ENCODE measurements around the gene MYO19. TPM values are rescaled to one million over a fixed set of nuclear protein-coding genes. Genes with fewer than 3 reads are reported as not detected.

Gene MYO19
- total and polyA plus RNA-seq, 2 of the 8 experiments (the other 6 are each of a cell fraction or from before 2014, with no cell fraction given) = 126 to 163 TPM

GRCh38 chr17:36576793-36577192 lies 42.1 kb upstream of the MYO19 start:
- H3K4me2 ChIP-seq (ENCODE audit: insufficient read depth in 1 of 2, low read depth in 2 of 2, low read length in 2 of 2) = no peak overlapping the region
- no peak overlapping the region for H2BK12ac ChIP-seq (ENCODE audit: low read depth, low read length)
- H3K14ac ChIP-seq (ENCODE audit: insufficient read length) = no peak overlapping the region
- no peaks in the 10 kb centered on the region for H3K4me1 ChIP-seq (replicated peaks in 1 of 4; ENCODE audit: control insufficient read depth in 3 of 4, insufficient read depth in 4 of 4, low read length in 3 of 4)
- H3K27me3 ChIP-seq (replicated peaks in 1 of 4; ENCODE audit: control insufficient read depth in 3 of 4, extremely low read depth in 1 of 4, insufficient read depth in 3 of 4, low read length in 3 of 4) = no peaks in the 10 kb centered on the region
- ChIA-PET POLR2A (ENCODE audit: partially characterized antibody) (no interaction called here), CTCF (ENCODE audit: partially characterized antibody) (no interaction called here)
- FAIRE-seq (no peak), DNase-seq (ENCODE audit: low read depth in 1 of 2, low spot score in 2 of 2) (no peak)
- H3K4me3 ChIP-seq (ENCODE audit: extremely low read depth in 1 of 4, insufficient read depth in 2 of 4, low read depth in 3 of 4, low read length in 4 of 4) = no peak overlapping the region
- no peak overlapping the region for H2BK120ac ChIP-seq (replicated peaks; ENCODE audit: low read depth, low read length)
- no peak overlapping the region for H3K4ac ChIP-seq (replicated peaks; ENCODE audit: insufficient read length, low read depth, low read length)
- H3K18ac ChIP-seq (ENCODE audit: extremely low read depth, low read length) = no peak overlapping the region
- no peak overlapping the region for H3K56ac ChIP-seq (replicated peaks; ENCODE audit: insufficient read length, low read depth, low read length)
- H3K36me3 ChIP-seq (ENCODE audit: control insufficient read depth in 2 of 4, insufficient read depth in 4 of 4, low read length in 3 of 4) = peaks cover 0 to 33% (median 23%) of the 10 kb centered on the region in 4 experiments; a peak in 7 of 8 replicates
- peaks cover 2% of the 10 kb centered on the region for H3K79me1 ChIP-seq (ENCODE audit: low read depth, low read length)
- no peak overlapping the region for H2BK5ac ChIP-seq (ENCODE audit: low read depth, low read length)
- no peaks in the 10 kb centered on the region; a peak in 1 of 4 replicates for H3K79me2 ChIP-seq (ENCODE audit: control insufficient read depth in 1 of 2, insufficient read depth in 2 of 2, low read length in 2 of 2)
- H3K23ac ChIP-seq (ENCODE audit: insufficient read length) = no peak overlapping the region
- H2AFZ ChIP-seq (ENCODE audit: low read length) = no peak overlapping the region
- H4K91ac ChIP-seq (replicated peaks; ENCODE audit: insufficient read length, low read length) = no peak overlapping the region
- 91% methylated on average over 2 of the region's 2 CpGs; no CpG with 5 or more reads in 1 of the 2 experiments for WGBS, 2 experiments (ENCODE audit: extremely low coverage in 1 of 2, insufficient coverage in 1 of 2, insufficient read length in 1 of 2, insufficient replicate concordance in 2 of 2, low coverage in 1 of 2, low lambda C conversion rate in 2 of 2, missing lambda C conversion rate in 1 of 2)
- H2BK20ac ChIP-seq (ENCODE audit: low read length) = no peak overlapping the region
- no peak overlapping the region for H2AK5ac ChIP-seq (ENCODE audit: low read depth, low read length)
- no peak overlapping the region for H4K8ac ChIP-seq (ENCODE audit: extremely low read depth, insufficient read depth, low read length)
- no peak overlapping the region for H4K5ac ChIP-seq (ENCODE audit: insufficient read length, low read depth, low read length)
- H4K20me1 ChIP-seq (replicated peaks in 1 of 2; ENCODE audit: control insufficient read depth in 1 of 2, insufficient read depth in 2 of 2, low read length in 2 of 2) = peaks cover 0 to 2% of the 10 kb centered on the region in 2 experiments
- no peaks in the 10 kb centered on the region for H3K23me2 ChIP-seq (ENCODE audit: low read depth, low read length)
- H3K9ac ChIP-seq (replicated peaks in 1 of 4; ENCODE audit: extremely low read depth in 1 of 4, low read depth in 3 of 4, low read length in 3 of 4) = no peak overlapping the region
- no peak overlapping the region for H3K27ac ChIP-seq (ENCODE audit: low read depth, low read length)
- H2BK15ac ChIP-seq (ENCODE audit: low read length) = no peak overlapping the region
- H3K9me3 ChIP-seq (ENCODE audit: insufficient read depth in 2 of 2, low read depth in 1 of 2, low read length in 1 of 2) = no peaks in the 10 kb centered on the region
- TF ChIP-seq TCF12 (IDR thresholded peaks at IDR 0.05; ENCODE audit: low read depth, low read length) = no peak
- no peak for TF ChIP-seq RFX5 (IDR thresholded peaks at IDR 0.05; ENCODE audit: borderline replicate concordance, low read depth, low read length)
- TF ChIP-seq NANOG (IDR thresholded peaks at IDR 0.05; ENCODE audit: insufficient read depth, low read depth, low read length, poor library complexity, severe bottlenecking) = no peak
- no peak for TF ChIP-seq MAFK (IDR thresholded peaks at IDR 0.05; ENCODE audit: low read depth, low read length)
- no peak for TF ChIP-seq TAF7 (optimal IDR thresholded peaks at IDR 0.05; ENCODE audit: borderline replicate concordance, low read depth, low read length)
- TF ChIP-seq ASH2L (IDR thresholded peaks at IDR 0.05; ENCODE audit: low read length) = no peak

Measured in H1 (cell line).